ENCODE data around the gene IRF2BPL.

DNA sequence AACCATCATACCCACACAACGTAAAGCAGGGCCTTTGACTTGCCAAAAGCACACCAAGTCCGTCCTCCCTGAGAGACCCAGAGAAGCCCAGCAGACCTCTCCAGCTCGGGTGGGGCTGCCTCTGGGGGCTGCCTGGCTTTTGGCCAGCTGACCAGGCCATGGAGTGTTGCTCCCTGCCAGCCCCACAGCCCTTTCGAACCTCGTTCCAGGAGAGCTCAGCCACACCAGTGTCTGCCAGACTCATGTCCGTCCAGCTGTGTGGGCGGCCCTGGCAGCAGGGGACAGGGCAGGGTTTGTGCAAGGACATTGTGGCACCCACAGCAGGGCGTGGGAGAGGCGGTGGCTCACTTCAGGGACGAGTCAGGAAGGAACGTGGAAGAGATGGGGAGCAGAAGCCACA is 22.6 kb upstream of the IRF2BPL start:
- TF ChIP-seq, protein P1, sequence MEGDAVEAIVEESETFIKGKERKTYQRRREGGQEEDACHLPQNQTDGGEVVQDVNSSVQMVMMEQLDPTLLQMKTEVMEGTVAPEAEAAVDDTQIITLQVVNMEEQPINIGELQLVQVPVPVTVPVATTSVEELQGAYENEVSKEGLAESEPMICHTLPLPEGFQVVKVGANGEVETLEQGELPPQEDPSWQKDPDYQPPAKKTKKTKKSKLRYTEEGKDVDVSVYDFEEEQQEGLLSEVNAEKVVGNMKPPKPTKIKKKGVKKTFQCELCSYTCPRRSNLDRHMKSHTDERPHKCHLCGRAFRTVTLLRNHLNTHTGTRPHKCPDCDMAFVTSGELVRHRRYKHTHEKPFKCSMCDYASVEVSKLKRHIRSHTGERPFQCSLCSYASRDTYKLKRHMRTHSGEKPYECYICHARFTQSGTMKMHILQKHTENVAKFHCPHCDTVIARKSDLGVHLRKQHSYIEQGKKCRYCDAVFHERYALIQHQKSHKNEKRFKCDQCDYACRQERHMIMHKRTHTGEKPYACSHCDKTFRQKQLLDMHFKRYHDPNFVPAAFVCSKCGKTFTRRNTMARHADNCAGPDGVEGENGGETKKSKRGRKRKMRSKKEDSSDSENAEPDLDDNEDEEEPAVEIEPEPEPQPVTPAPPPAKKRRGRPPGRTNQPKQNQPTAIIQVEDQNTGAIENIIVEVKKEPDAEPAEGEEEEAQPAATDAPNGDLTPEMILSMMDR (conservative IDR thresholded peaks at IDR 0.05; ENCODE audit: low read depth, low read length): no peak
- no peak for TF ChIP-seq EZH2phosphoT487 (IDR thresholded peaks at IDR 0.05; ENCODE audit: borderline replicate concordance, low read length)

Data from PC-3 (cell line).